MG63 (cell line): Measurements from ENCODE around the gene CDC25A. TPM values are rescaled to one million over a fixed set of nuclear protein-coding genes. Genes with fewer than 3 reads are reported as not detected.

Experiments used
- DNase-seq: peaks from one replicate; pipeline ENCODE4 v3.0.0-alpha.2; 2020
- H3K27me3 ChIP-seq: fragments of 250-450 bp; sonication (Bioruptor Pico); 2 replicates; pipeline ENCODE4 v1.5.1; 2020; ENCODE audit warnings: mild to moderate bottlenecking, moderate library complexity
- H3K36me3 ChIP-seq: fragments of 250-450 bp; sonication (Bioruptor Pico); 2 replicates; pipeline ENCODE4 v1.5.1; 2020; ENCODE audit warnings: mild to moderate bottlenecking, moderate library complexity
- H3K4me3 ChIP-seq: fragments of 250-450 bp; sonication (Bioruptor Pico); 2 replicates; pipeline ENCODE4 v1.5.1; 2020; ENCODE audit warnings: mild to moderate bottlenecking, moderate library complexity
- H3K9me3 ChIP-seq: fragments of 250-450 bp; sonication (Bioruptor Pico); 2 replicates; pipeline ENCODE4 v1.5.1; 2020; ENCODE audit warnings: mild to moderate bottlenecking, moderate library complexity
- total RNA-seq: library from RNA; depleted of rRNA; stranded (reverse); fragments of >200 nt; shearing (Covaris generic); gene quantifications from 2 replicates; pipeline ENCODE4 v1.2.3, GENCODE V29; 2014; ENCODE audit warnings: low replicate concordance

The CDC25A gene
- total RNA-seq, 1 experiment from 2014 or later: 11.2 TPM

- Histone ChIP-seq H3K4me3 (no peak overlapping the region), H3K36me3 (peaks cover 14% of the 10 kb centered on the region), H3K9me3 (no peaks in the 10 kb centered on the region), H3K27me3 (no peaks in the 10 kb centered on the region)
- DNase-seq: peak; percentile 23
Observed at GRCh38 chr3:48157950-48158376, 30.3 kb downstream of the CDC25A start.

DNA sequence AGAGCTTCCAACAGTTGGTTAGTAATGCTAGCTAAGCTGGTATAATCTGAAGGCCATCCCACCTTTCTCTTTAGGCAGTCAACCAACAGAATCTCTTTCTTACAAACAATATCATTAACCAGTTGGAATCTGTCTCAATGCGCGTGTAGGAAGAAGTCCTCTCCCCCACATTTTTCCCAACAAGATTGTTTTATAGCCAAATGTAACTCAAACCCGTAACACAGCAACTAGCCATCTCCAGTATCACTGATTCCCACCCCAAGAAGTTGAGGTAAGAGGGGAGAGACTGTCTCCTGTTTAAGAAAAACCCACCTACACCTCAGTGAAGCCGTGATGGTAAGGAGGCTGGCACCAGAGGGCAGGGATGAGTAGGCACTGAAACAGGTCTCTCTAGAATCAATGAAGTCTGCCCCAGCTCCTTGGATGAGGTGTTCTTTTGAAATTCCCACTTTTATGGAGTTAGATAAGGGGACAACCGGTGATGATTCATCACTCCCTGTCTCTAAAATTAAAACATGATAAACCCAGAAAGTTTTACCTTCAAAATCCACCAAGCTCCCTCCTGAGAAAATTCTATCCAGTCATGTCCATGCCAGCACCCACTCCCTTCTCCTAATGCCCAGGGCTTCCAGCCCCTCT lies 30.9 kb downstream of the CDC25A start:
- Histone ChIP-seq H3K27me3 (no peaks in the 10 kb centered on the region), H3K36me3 (peaks cover 11% of the 10 kb centered on the region), H3K9me3 (no peaks in the 10 kb centered on the region), H3K4me3 (no peak overlapping the region)
- DNase-seq: no peak

- DNase-seq: no peak
- no peaks in the 10 kb centered on the region for H3K27me3 ChIP-seq
- H3K4me3 ChIP-seq: no peak overlapping the region
- no peaks in the 10 kb centered on the region for H3K9me3 ChIP-seq
- H3K36me3 ChIP-seq: peaks cover 4% of the 10 kb centered on the region; the same call in 1 of the 2 replicates
Observed at GRCh38 chr3:48156163-48156562, 32.1 kb downstream of the CDC25A start.

DNA sequence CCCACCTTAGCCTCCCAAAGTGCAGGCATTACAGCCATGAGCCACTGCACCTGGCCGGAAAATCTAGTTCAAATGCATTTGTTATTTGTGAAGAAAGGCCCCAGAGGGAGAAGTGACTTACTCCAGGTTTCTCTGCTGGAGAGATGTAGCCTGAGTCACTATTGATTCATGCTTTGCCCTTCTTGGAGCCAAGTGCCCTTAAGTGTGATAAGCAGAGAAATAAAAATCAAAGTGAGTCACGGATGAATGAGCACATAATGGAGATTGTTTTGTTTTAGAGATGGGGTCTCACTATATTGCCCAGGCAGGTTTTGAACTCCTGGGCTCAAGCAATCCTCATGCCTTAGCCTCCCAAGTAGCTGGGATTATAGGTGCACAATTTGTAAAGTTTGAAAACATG lies 33.1 kb downstream of the CDC25A start:
- Histone ChIP-seq H3K27me3 (no peaks in the 10 kb centered on the region), H3K9me3 (no peaks in the 10 kb centered on the region), H3K36me3 (peaks cover 2% of the 10 kb centered on the region; the same call in 1 of the 2 replicates), H3K4me3 (no peak overlapping the region)
- DNase-seq: peak; percentile 34

- DNase-seq: no peak
- Histone ChIP-seq H3K27me3 (no peaks in the 10 kb centered on the region), H3K4me3 (no peak overlapping the region), H3K36me3 (no peaks in the 10 kb centered on the region), H3K9me3 (no peaks in the 10 kb centered on the region)
Observed at GRCh38 chr3:48151807-48152427, 36.3 kb downstream of the CDC25A start.

DNA sequence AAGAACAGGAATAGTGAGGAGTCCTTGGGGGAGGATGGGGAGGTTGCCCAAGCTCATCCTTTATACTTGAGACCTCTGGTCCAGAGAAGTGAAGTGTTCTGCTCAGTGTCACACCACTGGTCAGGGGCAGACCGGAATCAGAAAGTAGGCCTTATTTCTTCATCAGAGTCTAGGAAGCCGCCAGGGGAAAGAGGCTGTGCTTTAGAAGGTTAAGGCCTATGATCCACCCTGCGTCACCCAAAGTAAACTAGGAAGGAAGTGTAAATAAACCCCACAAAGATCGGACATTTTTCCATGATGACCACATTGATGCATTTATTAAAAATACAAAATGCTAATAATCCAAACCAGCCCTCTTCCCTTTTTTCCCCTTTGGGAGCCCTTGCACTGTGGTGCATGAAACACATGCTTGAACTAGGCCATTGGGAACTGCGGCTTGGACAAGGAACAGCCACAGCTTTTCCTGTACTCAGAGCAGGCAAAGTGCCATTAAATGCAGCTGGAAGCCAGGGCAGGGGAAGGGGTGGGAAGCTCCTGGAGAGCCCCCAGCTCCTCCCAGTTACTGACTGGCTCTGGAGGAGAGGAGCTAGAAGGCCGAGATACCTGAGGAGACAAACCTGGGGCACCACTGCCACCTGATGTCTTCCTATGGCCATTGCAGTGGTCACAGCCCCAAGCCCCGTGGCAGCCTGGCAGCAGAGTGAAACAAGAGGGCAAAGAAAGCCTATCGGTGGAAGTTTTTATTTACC lies 37.0 kb downstream of the CDC25A start:
- DNase-seq: peak; percentile 70
- H3K36me3 ChIP-seq: no peaks in the 10 kb centered on the region

DNA sequence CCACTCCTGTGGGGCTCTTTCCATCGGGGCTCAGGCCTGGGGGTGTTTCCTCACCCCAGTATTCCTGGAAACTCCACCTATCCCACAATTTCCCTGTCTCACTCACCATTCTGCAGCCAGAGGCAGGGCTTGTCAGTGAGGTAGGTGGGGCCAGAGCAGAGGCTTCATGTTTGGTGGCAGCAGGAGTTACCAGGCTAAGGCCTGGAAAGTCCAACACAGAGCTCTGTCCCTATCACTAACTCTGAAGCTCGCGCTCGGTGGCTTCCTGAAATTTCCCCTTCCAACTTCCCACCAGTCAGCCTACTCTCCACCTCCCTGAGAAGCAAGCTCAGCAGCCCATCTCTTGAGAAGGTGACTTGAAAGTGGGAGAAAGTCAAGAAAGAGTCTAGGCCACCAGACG lies 44.2 kb downstream of the CDC25A start:
- Histone ChIP-seq H3K36me3 (no peaks in the 10 kb centered on the region), H3K9me3 (no peaks in the 10 kb centered on the region)
- DNase-seq: no peak

More for the DNA sequence above, 37.0 kb downstream of the CDC25A start:
- H3K27me3 ChIP-seq: no peaks in the 10 kb centered on the region
- no peak overlapping the region for H3K4me3 ChIP-seq
- no peaks in the 10 kb centered on the region for H3K9me3 ChIP-seq

DNA sequence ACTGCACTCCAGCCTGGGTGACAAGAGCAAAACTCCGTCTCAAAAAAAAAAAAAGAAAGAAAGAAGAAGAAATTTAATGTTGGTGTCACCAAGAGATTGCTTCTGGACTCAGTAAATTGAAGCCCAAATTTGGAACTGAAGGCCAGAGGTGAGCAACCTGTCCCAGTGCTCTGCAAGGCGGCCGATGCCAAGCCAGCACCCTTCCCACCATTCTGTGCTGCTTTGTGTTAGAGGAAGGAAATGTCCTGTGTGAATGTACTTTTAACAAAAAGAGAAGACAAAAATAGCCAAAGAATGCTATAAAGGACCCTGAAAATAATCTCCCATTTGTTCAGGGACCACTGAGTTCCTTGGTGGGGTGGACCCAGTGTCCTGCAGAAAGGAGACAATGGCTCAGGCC lies 44.6 kb downstream of the CDC25A start:
- no peaks in the 10 kb centered on the region for H3K9me3 ChIP-seq
- DNase-seq: no peak
- H3K4me3 ChIP-seq: no peak overlapping the region
- no peaks in the 10 kb centered on the region for H3K36me3 ChIP-seq
- no peaks in the 10 kb centered on the region for H3K27me3 ChIP-seq

More for the DNA sequence above, 44.2 kb downstream of the CDC25A start:
- Histone ChIP-seq H3K4me3 (no peak overlapping the region), H3K27me3 (no peaks in the 10 kb centered on the region)

- no peaks in the 10 kb centered on the region for H3K27me3 ChIP-seq
- no peak overlapping the region for H3K4me3 ChIP-seq
- H3K9me3 ChIP-seq: no peaks in the 10 kb centered on the region
- no peak for DNase-seq
- H3K36me3 ChIP-seq: no peaks in the 10 kb centered on the region
Observed at GRCh38 chr3:48142316-48142870, 45.8 kb downstream of the CDC25A start.

- Histone ChIP-seq H3K36me3 (no peaks in the 10 kb centered on the region), H3K4me3 (no peak overlapping the region), H3K9me3 (no peaks in the 10 kb centered on the region), H3K27me3 (no peaks in the 10 kb centered on the region)
- no peak for DNase-seq
Observed at GRCh38 chr3:48141604-48142137, 46.5 kb downstream of the CDC25A start.

DNA sequence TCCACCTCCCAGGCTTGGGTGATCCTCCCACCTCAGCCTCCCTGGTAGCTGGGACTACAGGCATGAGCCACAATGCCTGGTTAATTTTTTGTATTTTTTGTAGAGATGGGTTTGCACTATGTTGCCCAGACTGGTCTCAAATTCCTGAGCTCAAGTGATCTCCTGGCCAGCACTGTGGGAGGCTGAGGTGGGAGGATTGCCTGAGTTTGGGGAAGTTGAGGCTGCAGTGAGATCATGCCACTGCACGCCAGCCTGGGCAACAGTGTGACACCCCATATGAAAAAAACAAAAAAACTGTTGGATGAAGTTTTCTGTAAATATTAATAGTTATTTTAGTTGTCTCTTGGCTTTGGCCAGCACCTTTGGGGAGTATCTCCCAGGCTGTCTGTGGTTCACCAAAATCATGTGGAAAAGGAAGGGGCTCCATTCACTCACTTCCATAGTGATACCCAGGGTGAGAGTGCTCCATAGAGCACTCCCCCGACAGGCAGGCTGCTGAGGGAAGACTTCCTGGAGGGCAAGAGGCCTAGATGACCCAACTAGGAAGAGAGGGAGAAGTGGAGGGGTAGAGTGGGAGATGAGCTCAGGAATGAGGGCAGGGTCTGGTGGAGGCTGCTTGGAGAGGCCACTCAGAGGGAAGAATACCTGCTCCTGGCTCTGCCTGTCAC lies 47.1 kb downstream of the CDC25A start:
- Histone ChIP-seq H3K4me3 (no peak overlapping the region), H3K9me3 (no peaks in the 10 kb centered on the region), H3K27me3 (no peaks in the 10 kb centered on the region), H3K36me3 (no peaks in the 10 kb centered on the region)
- DNase-seq: no peak

DNA sequence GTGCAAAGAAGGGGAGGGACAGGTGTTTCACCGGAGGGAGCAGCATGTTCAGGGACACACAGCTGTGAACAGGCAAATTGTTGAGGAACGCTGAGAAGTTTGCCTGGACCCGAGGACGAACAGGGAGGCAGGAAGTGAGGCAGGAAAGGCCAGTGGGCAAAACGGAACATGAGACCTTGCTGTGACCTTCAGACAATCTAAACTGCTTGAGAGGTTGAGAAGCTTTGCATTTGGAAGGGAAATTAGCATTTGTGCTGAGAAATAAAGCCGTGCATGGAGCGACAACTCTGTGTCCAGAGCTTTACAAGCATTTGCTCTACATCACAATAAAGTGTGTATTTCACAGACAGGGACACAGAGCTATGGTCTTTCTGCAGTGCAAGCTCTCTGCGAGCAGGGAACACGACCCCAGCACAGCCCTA lies 47.9 kb downstream of the CDC25A start:
- DNase-seq: no peak
- no peak overlapping the region for H3K4me3 ChIP-seq
- H3K9me3 ChIP-seq: no peaks in the 10 kb centered on the region
- H3K27me3 ChIP-seq: no peaks in the 10 kb centered on the region
- no peaks in the 10 kb centered on the region for H3K36me3 ChIP-seq

DNA sequence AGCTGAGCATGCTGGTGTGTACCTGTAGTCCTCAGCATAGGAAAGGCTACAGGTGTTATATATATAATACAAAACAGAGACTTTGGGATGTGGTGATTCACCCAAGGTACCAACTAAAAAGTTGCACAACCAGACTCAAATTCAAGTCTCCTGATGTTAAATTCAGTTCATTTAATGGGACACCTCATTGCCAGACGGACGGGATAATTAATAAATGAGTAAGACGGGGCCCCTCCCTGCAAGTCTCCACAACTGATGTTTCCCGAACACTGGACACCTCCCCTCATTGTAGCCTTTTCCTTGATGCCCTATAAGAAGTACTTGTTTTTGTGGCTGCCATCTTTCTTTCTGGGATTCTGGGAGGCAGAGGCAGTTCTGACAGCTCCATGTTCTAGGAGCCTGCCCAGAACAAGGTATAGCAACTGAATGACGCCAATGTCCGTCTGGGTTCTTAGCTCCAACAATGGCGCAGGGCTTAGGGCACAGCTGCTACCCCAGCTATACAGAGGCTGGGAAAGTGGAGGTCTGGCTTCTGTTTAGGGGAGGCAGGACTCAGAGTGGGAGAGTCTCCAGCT lies 50.7 kb downstream of the CDC25A start:
- Histone ChIP-seq H3K27me3 (no peaks in the 10 kb centered on the region), H3K9me3 (no peaks in the 10 kb centered on the region), H3K4me3 (no peak overlapping the region), H3K36me3 (no peaks in the 10 kb centered on the region)
- DNase-seq: no peak

DNA sequence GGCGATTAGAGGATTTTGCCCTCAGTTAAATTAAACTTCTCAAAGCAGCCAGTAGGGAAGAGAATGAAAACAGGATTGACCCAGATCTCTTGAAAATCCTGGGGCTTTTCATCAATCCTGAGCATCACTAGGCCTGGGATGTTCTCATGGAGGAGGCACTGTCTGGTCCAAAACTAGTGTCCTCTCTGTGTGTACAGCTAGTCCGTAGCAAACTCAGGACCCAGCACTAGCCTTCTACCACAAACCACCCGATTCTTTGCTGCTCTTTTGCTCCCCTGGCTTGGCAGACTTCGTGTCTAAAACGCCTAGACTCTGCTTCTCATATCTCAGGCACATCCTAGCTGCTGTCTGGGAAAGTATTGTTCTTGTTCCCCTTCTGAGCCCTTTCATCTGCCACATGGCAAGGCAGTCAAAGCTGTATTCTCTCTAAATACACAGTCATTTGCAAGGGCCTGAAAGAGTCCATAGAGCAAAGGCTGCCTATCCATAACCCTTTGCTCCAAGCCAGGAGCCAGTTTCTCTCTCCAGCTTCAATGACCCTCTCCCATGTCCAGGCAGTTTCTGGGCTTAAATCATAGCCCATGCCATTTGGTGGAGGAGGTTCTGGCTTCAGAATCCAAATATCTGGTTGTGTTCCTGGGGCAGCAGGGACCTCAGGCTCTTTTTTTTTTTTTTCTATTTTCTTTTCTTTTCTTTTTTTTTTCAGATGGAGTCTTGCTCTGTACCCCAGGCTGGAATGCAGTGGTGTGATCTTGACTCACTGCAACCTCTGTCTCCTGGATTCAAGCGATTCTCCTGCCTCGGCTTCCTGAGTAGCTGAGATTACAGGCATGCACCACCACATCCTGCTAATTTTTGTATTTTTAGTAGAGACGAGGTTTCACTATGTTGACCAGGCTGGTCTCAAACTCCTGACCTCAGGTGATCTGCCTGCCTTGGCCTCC lies 52.4 kb downstream of the CDC25A start:
- Histone ChIP-seq H3K36me3 (no peaks in the 10 kb centered on the region), H3K4me3 (no peak overlapping the region), H3K9me3 (no peaks in the 10 kb centered on the region), H3K27me3 (no peaks in the 10 kb centered on the region)
- no peak for DNase-seq

- Histone ChIP-seq H3K36me3 (no peaks in the 10 kb centered on the region), H3K9me3 (no peaks in the 10 kb centered on the region), H3K4me3 (no peak overlapping the region), H3K27me3 (no peaks in the 10 kb centered on the region)
- peak; percentile 31 for DNase-seq
Observed at GRCh38 chr3:48130321-48130904, 57.8 kb downstream of the CDC25A start.
